HG03060 (cell line): Measurements from ENCODE around the gene JOSD1.
"Not testable (repeated sequence)": the region's sequence is repeated elsewhere in the genome, so short reads cannot be mapped to it uniquely, and the experiment has no call there.

Experiments used
- ATAC-seq: cut with Tn5 transposase; IDR thresholded peaks from one replicate; pipeline ENCODE4 v1.9.1; 2021; ENCODE audit warnings: low read depth, moderate number of reproducible peaks; ENCODE audit not compliant: unreplicated experiment

The JOSD1 gene

GRCh38 chr22:38696606-38697424 is 3.9 kb downstream of the JOSD1 start:
- ATAC-seq: no peak

GRCh38 chr22:38694940-38695339 is 5.8 kb downstream of the JOSD1 start:
- no peak for ATAC-seq

- no peak for ATAC-seq
Measured at GRCh38 chr22:38694049-38694448, 6.7 kb downstream of the JOSD1 start.

- no peak for ATAC-seq
Measured at GRCh38 chr22:38689651-38690050, 11.1 kb downstream of the JOSD1 start.

- no peak for ATAC-seq
Measured at GRCh38 chr22:38685761-38686160, 15.0 kb downstream of the JOSD1 start.

GRCh38 chr22:38684895-38685294 is 15.8 kb downstream of the JOSD1 start:
- no peak for ATAC-seq

GRCh38 chr22:38681582-38682335 is 19.0 kb downstream of the JOSD1 start, which contains the start of gene TOMM22:
TOMM22 (plus strand) TSS chr22:38681957; CDS start chr22:38681979, 22 bp downstream.
- peak; percentile 69 for ATAC-seq

- no peak for ATAC-seq
Measured at GRCh38 chr22:38675833-38676232, 24.9 kb downstream of the JOSD1 start.

- no peak for ATAC-seq
Measured at GRCh38 chr22:38674888-38675287, 25.9 kb downstream of the JOSD1 start.

- ATAC-seq: no peak
Measured at GRCh38 chr22:38657045-38657909, 43.5 kb downstream of the JOSD1 start.

GRCh38 chr22:38656256-38657044 is 44.3 kb downstream of the JOSD1 start, which contains the start of the genes CBY1 and FAM227A:
CBY1 (plus strand) TSS chr22:38656638; CDS start chr22:38668055, 11,417 bp downstream.
FAM227A (minus strand) TSS chr22:38656392; CDS start chr22:38650168, 6,224 bp downstream.
- ATAC-seq: peak; percentile 51

- no peak for ATAC-seq
Measured at GRCh38 chr22:38655519-38656255, 45.1 kb downstream of the JOSD1 start.

- ATAC-seq: no peak
Measured at GRCh38 chr22:38653741-38654140, 47.0 kb downstream of the JOSD1 start.

- no peak for ATAC-seq
Measured at GRCh38 chr22:38652859-38653258, 47.9 kb downstream of the JOSD1 start.

- ATAC-seq: no peak
Measured at GRCh38 chr22:38649841-38650522, 50.8 kb downstream of the JOSD1 start.

GRCh38 chr22:38645430-38645829 is 55.3 kb downstream of the JOSD1 start:
- ATAC-seq: no peak

- not testable (repeated sequence) for ATAC-seq
Measured at GRCh38 chr22:38644245-38644644, 56.5 kb downstream of the JOSD1 start.

- no peak for ATAC-seq
Measured at GRCh38 chr22:38641476-38642040, 59.2 kb downstream of the JOSD1 start.
